Activated CD8-positive, alpha-beta memory T cell treated with anti-CD3 and anti-CD28 coated beads, Interleukin-2, amount 50 U/mL, for 4 hours (primary cell): ENCODE data around the gene ACAP2.
"Not testable (repeated sequence)": the region's sequence is repeated elsewhere in the genome, so short reads cannot be mapped to it uniquely, and the experiment has no call there.

Experiments
- DNase-seq: peaks from one replicate; pipeline ENCODE4 v3.0.0-alpha.2; 2020

The ACAP2 gene

DNA sequence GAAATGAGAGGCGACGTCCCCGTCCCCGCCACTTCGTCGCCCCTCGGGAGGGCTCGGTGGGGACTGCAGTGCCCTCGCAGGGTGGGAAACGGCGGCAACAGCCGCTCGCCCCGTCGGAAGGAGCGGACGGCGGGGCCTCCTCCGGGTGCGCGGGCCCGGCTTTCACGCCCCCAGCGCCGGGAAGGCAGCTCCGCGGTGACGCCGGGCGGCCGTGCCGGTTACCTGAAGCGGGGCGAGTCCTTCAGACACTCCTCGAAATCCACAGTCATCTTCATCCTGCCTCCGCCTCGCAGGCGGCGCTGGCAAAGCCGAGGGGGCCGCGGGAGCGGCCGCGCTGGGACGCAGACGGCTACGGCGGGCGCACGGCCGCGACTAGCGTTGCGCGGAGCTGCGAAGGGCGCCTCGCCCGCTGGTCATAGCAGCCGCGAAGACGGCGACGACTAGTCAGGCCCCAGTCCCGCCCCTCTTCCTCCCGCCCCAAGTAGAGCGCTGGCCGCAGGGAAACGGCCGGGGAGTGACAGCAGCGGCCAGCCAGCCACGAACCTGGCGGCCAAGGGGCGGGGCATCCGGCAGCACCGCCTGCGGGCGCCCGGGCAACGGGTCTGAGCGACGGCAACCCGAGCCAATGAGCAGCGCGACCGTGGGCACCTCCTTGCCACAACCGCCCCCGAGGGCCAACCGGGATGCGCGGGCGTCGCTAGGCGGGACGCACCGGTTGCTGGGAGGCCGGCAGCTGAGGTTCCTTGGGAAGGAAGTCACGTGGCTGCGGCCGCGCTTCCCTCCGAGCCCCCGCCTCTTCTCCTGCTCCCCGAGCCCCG, at the start of gene ACAP2:
Gene ACAP2 (minus strand): TSS at position 448 of the 818 bp plus-strand sequence. CDS start 173 bp downstream, at position 275.
- DNase-seq: peak; percentile 99

- no peak for DNase-seq
Measured at GRCh38 chr3:195475614-195476013, 32.8 kb upstream of the ACAP2 start.

DNA sequence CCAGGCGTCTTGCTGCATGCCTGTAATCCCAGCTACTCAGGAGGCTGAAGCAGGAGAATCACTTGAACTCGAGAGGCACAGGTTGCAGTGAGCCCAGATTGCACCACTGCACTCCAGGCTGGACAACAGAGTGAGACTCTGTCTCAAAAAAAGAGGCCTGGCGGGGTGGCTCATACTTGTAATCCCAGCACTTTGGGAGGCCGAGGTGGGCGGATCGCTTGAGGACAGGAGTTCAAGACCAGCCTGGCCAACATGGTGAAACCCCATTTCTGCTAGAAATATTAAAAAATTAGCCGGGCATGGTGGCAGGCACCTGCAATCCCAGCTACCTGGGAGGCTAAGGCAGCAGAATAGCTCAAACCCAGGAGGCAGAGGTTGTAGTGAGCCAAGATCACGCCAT, 32.3 kb upstream of the ACAP2 start:
- not testable (repeated sequence) for DNase-seq

GRCh38 chr3:195468841-195469240, 26.0 kb upstream of the ACAP2 start:
- no peak for DNase-seq

GRCh38 chr3:195468391-195468776, 25.6 kb upstream of the ACAP2 start:
- DNase-seq: no peak

- no peak for DNase-seq
Measured at GRCh38 chr3:195467641-195468390, 25.0 kb upstream of the ACAP2 start.

DNA sequence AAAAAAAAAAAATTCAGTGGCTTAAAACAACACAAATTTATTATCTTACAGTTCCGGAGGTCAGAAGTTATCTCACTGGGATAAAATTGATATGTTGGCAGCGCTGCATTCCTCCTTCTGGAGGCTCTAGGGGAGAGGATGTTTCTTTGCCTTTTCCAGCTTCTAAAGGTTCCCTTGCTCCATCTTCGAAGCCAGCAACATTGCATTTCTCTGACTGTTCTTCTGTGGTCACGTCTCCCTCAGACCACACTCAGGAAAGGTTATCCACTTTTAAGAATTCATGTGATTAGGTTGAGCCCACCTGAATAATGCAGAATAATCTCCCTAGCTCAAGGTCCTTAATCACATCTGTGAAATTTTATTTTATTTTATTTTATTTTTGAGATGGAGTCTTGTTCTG, 23.4 kb upstream of the ACAP2 start:
- DNase-seq: no peak

DNA sequence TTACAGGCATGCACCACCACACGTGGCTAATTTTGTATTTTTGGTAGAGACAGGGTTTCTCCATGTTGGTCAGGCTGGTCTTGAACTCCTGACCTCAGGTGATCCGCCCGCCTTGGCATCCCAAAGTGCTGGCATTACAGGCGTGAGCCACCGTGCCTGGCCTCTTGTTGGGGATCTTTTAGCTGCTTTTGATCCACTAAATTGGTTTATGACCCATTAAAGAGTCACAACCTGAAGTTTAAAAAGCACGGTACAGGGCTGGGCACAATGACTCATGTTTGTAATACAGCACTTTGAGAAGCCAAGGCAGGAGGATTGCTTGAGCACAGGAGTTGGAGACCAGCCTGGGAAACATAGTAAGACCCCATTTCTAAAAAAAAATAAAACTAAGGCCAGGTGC, 20.1 kb upstream of the ACAP2 start:
- DNase-seq: not testable (repeated sequence)

DNA sequence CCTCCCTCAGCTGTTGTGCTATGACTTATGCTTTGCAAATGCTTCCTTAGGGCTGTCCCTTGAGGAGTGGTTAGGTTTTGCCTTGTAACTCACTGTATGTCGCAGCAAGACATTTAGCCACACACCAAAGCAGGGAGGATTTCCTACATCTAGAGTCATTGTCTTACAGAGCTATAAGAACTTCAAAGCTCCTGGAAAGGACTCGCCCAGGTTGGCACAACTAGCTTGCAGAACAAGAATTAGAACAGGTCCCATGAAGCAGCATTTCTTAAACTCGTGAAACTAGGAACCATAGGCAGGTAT, 19.4 kb upstream of the ACAP2 start:
- no peak for DNase-seq

DNA sequence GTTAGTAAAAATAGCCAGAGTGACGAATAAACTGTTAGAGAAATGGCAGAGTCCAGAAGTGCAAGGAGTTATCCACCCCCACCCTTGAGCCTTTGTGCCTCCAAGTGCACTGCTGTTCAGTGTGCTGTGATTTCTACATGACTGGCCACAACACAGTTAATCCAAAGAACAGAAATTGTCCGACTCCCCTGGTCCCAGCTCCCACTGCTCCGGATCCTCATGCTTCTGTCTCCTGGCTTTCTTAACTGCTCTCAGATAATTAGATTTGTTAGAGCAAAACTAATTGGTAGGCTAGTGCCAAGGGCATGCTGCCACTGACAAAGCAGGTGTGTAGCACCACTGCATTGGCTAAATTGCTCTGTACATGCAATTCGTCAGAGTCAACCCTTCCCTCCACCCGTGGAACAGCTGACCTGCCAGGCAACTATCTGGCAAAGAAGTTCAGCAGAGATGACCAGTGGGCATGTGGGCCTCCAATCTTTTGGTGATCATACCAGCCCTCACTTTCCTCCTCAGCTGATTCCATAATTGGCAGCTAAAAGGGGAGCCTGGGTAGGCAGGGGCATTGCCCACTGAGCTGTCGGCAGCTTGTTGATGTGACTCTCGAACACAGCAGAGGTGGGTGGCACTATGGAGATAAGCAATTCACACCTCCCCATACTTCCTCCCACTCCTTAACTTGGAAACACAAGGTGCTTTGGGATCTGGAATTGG, 18.9 kb upstream of the ACAP2 start:
- no peak for DNase-seq

DNA sequence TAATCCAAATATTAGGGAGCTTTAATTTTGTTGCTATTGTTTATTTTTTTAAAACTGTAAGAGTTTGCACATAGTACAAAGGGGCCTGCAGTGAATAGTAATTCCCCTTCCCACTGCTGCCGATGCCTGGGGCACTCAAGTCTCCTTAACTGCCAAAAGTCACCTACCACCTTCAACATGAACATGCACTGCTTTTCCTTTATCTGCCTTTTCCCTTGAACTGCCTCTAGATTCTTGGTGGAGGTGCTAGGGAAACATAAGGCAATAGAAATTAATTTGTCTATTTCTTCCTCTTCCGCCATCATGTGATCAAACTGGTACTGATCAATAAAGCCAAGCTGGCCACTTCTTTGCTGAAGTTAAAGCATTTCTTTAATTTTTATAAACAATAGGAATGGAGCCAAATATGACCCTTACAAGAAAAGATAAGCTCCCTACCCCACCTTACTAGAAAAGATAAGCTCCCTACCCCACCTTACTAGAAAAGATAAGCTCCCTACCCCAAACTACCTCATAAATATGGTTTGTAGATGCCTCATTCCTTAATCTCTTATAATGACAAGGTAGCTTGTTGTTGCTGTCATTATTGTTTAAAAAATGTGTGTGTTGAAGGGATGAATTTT, 17.4 kb upstream of the ACAP2 start:
- DNase-seq: no peak

GRCh38 chr3:195458316-195458717, 15.5 kb upstream of the ACAP2 start:
- DNase-seq: no peak

GRCh38 chr3:195455789-195456188, 13.0 kb upstream of the ACAP2 start:
- DNase-seq: no peak

DNA sequence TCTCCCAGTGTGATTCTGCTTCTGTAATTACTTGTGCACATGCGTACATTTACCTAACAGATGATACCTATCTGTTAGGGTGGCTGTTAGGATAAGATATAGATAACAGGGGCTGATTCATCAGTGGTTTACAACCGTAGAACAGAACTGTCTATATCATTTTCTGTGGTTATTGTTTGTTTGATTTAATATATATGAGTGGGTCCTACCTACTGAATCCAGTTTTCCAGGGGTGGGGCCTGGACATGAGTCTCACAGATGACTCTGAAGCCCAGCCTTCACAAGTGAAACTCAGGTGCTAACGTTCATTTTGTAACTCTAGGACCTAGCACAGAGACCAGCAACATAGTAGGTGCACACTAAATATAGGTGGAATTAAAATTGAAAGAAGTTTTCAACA, 10.4 kb upstream of the ACAP2 start:
- DNase-seq: no peak

DNA sequence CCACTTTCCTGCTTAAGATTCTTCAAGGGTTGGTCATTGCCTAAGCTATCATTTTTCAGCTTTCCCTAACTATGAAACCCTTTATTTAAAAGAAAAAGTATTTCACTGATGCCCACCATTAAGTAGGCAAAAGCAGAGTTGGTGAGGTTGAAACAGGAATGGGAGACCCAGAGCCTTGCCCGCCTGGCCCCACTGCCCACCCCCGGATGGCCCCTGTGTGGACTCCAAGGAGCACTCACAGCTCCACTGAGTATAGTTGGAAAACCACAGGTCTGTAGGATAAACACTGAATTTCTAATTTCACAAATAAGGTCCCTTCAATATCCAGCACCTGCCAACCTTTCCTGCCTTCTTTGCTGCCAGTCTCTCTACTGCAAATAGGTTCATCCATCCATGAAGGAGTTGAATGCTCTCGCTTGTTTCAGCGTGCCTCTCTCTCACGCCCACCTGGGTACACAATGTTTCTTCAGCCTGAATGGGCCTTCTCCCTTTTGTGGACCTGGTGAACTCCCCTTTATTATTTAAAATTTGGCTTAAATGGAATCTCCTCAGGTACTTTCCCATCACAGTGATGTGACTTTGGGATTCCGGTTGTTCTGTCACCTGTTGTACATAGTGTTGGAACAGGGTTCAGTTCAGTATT, 8.7 kb upstream of the ACAP2 start:
- DNase-seq: no peak

- no peak for DNase-seq
Measured at GRCh38 chr3:195450731-195451229, 8.0 kb upstream of the ACAP2 start.

DNA sequence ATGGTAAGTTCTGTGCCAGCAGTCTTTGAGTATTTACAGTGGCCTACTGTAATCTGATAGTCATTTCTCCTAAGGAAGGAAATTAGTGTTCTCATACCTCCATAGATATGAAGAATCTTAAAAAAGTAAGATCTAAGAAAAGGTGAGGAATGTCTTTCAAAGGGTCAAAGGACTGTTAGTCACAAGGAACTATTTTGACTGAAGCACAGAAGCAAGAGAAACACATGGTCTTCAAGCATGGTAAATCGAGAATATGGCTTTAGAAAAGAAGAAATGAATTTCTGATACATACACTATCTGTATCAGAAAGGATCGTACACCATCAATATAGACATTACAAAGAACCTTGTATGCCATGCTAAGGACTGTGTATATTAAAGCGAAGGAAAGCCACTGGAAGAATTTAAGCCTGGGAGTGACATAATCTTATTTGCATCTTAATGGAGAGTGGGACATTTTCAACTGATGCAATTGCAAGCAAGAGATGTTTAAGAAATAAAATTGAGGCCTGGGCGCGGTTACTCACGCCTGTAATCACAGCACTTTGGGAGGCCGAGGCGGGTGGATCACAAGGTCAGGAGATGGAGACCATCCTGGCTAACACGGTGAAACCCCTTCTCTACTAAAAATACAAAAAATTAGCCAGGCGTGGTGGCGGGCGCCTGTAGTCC, 5.5 kb upstream of the ACAP2 start:
- DNase-seq: no peak

DNA sequence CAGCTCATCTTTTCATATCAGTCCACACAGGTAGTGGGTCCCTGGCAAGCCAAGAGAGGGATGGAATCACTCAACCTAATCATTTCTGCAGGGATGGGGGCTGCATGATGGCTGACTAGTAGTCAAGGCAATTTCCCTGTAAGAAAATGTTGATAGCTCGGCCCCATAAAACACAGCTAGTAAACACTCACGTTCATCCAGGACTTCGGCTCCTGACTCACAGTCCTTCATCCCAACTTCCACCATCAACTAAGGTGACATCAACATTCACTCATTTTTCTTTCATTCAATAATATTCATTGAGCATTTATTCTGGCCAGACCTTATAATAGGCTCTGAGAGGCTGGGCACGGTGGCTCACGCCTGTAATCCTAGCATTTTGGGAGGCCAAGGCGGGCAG, 4.4 kb upstream of the ACAP2 start:
- DNase-seq: no peak

- no peak for DNase-seq
Measured at GRCh38 chr3:195446359-195446758, 3.5 kb upstream of the ACAP2 start.

- no peak for DNase-seq
Measured at GRCh38 chr3:195445885-195446284, 3.1 kb upstream of the ACAP2 start.

GRCh38 chr3:195443391-195443989, 670 bp upstream of the ACAP2 start:
- no peak for DNase-seq
